HTR-8/SVneo (cell line): Measurements from ENCODE around the gene MVK.

Experiments used
- DNase-seq: peaks from one replicate; pipeline ENCODE4 v3.0.0; 2011; ENCODE audit warnings: low spot score, mixed read lengths; ENCODE audit not compliant: insufficient read length
- FAIRE-seq: peaks from 2 replicates; lab custom pipeline; 2011; peaks lifted over from hg19 to GRCh38; lab: Jason Lieb, UNC

The MVK gene

DNA sequence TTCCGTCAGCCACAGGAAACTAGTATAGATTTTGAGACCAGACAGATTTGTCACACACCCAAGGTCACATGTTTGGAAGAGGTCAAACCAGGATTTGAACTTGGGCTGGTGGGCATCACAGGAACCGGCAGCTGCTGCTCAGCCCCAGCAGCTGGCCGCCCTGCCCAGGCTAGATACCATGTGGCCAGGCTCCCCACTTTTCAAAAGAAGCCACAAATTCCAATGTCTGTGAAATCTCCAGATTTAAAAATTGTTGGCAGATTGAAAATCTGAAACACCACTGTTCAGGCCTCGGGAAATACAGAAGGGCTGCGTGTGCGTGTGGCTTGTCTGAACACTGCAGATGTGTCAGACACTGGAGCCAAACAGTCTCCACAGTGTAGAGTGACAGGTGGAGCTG lies 30.7 kb upstream of the MVK start:
- DNase-seq (no peak), FAIRE-seq (peak; percentile 13)

DNA sequence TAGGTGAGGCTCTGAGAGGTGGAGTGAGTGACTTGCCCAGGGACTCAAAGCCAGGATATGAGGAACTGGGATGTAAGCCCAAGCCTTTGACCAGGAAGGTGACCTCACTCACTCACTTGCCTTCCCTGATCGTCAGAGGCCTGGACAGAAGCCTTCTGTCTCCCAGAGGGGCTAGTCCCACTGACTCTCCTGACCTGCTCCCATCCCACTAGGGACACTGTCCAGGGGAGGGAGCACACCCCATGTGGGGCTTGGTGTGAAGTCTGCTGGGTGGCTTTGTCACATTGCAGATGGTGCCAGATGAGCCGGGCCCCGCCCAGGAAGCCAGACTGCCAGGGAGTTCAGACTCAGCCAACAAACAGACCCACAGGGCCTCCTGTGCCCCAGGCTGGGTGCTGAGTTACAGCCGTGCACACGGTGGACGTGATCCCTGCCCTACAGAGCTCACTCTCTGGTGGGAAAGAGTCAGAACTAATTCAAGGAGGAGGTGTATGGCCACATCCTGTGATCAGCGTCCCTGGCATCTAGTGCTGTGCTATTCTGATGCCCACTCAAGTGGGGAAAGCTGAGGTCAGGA lies 28.6 kb upstream of the MVK start:
- FAIRE-seq: no peak
- DNase-seq: peak; percentile 29

- no peak for DNase-seq
- no peak for FAIRE-seq
Measured at GRCh38 chr12:109545826-109546225, 27.8 kb upstream of the MVK start.

DNA sequence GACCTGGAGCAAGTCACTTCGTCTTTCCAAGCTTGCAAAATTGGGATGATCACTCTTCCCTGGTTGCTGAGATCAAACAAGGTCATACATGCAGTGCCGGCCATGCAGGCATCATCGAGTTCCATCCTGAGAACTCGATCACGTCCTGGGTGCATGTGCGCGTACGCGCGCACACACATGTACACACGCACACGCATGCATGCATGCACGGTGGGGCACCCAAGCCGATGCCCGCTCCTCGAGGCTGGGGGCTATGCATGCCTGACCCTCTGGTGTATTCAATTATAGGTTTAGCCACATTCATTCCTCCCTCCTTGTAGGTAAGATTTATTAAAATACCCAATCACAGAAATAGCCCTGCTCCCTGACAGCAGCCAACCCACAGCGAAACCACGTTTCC lies 26.3 kb upstream of the MVK start:
- DNase-seq (no peak), FAIRE-seq (no peak)

DNA sequence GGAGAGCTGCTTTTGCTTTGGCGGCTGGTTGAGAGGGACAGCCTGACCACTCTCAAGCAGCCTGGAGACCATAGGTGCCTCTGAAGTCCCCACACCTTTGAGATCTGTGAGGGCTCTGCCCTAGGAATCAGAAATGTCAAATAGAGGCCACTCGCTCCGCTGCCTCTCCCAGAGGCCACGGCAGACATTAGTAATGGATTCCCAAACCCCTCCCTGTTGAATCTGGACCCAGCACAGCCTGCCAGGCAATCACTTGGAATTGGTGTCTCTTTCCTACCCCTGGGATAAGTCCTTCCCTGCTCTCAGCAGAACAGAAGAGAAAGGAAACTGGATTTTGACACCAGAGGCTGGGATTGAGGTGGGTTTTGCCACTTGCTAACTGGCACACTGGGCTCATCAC lies 25.3 kb upstream of the MVK start:
- DNase-seq: no peak
- FAIRE-seq: no peak

DNA sequence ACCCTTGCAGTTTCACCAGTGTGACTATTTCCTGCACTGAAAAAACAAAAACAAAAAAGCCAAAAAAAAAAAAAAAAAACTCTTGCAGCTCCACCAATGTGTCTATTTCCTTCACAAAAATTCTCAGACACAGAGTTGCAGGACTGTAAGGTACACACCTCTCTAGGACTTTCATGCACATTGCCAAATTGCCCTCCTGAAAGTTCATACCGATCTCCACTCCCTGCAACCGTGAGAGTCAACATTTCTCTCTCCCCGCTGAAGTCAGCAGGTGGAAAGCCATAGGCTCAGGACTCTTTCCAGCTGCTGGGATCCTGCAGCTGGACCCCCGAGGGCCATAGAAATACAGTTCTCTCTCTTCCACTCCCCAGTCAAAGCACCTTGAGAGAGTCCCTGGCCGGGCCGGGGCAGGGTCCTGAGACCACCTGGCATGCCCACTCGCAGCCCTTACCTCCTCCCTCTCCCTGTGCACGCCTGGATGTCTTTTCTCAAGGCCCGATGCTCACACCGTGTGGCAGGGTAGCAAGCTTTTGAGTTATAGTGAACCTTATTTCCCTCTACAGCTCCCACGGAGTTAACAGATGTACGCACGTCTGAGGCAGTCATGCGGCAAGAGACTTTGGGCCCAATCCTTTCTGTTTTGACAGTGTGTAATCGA lies 23.9 kb upstream of the MVK start:
- FAIRE-seq (no peak), DNase-seq (no peak)

- FAIRE-seq: no peak
Measured at GRCh38 chr12:109550281-109550680, 23.3 kb upstream of the MVK start.

DNA sequence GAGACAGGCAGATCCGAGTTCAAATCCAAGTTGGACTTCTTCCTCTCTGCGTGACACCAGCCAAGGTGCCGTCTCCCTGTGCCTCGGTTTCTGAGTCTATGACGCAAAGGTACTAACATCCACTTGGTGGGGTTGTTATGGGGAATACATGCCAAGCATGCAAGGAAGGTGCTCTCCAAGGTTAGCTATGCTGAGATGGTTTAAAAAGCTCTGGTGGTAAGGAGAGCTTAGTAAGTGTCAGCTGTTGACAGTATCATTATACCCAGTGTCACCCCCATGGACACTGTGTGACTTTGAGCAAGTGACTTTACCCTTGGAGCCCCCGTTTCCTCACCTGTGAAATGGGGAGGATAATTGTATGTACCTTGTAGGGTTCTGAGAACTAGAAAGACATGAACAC lies 22.5 kb upstream of the MVK start:
- FAIRE-seq: no peak
- no peak for DNase-seq

More at GRCh38 chr12:109550281-109550680, 23.3 kb upstream of the MVK start:
- no peak for DNase-seq

DNA sequence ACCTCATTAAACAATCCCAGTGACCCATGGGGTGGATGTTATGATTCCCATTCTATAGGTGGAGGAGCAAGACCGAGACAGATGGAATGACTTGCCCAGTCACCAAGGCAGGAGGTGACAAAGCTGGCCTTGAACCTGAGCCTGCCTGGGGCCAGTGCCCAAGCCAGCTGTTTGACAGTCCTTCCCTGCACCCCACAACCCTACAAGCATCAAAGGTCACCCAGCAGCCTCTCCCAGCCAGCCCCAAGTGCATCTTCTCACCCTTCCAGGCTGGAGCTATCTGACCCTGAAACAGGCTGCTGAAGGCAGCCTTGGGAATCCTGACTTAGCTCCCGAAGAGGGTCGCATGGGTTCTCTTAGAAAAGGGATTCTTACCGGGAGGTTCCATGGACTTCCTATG lies 20.6 kb upstream of the MVK start:
- no peak for DNase-seq
- no peak for FAIRE-seq

DNA sequence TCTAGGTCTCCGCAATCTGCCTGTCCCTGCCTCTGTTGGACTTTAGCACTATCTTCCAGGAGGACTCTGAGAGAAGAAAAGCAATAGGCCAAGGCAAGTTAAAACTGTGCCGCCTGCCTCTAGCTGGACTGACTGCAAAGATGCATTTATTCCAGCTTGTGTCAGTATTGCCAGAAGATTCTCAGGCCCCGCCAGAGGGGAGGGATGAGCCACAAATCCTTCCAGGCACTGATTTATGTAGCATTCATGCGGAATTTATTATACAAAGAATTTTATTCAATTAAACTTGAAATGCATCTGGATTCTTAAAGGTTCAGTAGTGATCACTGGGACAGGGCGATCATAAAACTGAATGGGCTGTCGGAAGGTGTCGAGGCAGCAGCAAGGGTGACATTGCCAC lies 20.1 kb upstream of the MVK start:
- FAIRE-seq: peak; percentile 16
- DNase-seq: no peak

DNA sequence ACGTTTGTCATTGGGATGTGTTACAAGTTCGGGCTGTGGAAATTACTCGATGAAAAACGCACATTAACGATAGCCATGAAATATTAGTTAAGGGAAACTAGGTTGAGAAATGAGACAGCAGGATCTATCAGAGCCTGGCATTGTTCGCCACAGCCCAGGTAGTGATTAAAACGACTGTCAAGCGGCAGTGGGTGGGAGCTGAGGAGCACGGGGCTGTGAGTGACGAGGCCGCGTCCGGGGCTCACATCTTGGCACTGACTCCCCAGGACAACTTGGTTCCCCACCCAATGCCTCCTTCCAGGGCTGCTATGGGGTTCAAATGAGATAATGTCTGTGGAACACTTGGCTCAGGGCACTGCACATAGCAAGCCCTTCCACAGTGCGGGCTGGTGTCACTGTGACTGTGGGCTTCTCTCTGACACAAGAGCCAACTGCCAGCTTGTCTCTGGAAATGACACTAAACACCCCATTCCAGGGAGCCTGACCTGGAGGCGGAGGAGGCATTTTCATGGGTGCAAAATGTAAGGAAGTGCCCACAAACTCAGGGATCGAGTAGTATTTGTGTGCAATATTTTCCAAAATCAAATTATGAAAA lies 19.6 kb upstream of the MVK start:
- DNase-seq (no peak), FAIRE-seq (no peak)

DNA sequence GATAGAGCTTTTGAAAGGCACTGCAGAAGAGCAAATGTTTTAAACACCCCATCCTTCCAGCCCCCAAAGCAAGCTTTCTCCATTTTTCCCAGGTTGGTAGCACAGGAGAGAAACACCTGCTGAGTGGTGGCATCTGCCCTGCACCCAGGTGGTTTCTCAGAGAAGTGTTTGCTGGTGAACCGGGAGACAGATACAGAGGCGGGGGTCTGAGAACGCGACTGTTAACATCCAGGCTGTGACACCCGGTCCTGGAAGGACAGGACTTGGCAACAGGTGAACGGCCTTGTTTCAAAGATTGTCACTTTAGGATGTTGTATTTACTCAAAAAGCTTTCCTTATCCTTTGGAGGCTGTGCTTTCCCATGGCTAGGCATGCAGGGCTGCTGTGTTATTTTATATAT lies 18.8 kb upstream of the MVK start:
- FAIRE-seq (no peak), DNase-seq (no peak)

GRCh38 chr12:109555431-109556315 lies 17.9 kb upstream of the MVK start:
- FAIRE-seq: no peak
- no peak for DNase-seq

DNA sequence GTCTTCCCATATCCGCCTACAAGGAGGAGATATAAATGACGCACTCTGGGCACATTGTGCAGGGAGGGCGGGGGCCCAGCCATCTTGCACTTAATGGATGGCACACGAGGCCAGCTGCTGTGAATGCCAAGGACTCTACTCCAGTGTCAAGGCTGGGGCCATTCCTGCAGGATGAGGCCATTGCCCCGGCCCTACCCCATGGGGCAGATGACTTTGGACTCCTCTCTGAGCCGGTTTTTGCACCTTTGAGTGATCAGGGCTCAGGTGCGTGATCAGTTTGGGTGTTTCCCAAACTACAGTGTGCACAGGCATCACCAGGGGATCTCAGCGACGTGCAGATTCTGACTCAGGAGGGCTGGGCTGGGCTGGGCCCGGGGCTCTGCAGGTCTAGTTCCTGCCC lies 16.4 kb upstream of the MVK start:
- FAIRE-seq (no peak), DNase-seq (no peak)

GRCh38 chr12:109557805-109558204 lies 15.8 kb upstream of the MVK start:
- FAIRE-seq (no peak), DNase-seq (no peak)

DNA sequence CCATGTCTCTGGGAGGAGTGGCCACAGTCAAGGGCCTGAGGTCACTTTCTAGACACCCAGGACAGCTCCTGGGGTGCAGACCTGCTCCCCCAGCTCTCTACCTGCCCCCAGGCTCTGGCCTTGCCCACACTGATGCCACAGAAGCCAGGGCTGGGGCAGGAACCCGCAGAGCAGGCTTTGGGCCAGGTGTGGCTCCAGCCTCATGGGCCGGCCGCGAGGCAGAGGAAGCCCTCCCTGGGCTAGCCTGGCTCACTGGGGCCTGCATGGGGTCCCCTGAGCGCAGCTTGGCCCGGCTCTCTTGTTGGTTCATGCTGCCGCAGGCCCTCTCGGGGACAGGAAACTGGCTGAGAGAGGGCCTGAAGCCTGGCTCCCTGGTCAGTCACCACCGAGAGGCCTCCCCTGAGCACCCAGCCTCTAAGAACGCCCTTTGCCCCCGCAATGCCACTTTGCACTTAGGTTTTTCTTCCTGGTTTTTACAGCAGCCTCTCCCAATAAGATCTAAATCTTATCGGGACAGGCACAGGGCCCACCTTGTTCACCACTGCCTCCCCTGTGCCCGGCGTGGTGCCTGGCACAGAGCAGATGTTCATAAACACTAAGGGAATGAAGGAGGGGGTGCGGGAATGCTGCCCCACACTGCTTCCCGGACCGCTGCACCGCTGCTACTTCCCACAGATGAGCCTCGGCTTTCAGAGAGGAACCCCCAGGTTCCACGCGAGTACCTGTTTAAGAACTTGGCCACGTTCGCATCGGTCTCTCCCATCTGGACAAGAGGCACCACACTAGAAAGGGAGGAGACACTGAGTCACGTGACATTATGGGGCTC lies 15.0 kb upstream of the MVK start:
- DNase-seq (no peak), FAIRE-seq (no peak)

DNA sequence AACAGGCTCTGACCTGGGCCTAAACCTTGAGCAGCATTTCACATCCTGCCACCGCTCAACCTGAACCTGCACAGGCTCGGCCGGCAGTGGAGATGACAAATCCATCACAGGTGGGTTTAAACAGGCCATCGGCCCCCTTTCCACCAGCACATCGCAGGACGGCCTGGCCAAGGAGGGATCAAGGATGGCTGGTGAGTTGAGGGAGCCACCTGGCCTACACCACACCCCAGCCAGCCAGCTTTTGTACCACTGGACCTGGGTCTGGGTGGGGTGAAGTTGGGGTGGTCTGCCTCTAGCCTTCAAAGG lies 14.4 kb upstream of the MVK start:
- DNase-seq: no peak
- no peak for FAIRE-seq

DNA sequence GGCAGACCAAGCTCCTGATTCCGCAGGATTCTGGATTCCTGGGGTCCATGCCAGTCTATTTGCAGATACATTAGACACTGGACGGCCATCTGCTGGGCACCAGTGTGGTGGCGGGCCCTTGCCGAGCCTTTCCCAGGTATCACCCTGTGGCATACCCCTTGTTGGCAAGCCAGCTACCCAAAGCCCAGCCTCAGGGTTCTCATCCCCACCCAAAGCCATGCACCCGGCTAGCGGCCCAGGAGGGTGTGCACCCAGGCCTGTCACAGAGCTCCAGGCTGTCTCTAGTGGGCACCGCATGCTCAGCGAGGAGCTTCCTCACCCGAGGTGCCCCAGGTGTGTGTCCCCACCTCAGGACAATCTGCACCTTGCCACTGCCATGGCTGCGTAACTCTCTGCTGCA lies 14.0 kb upstream of the MVK start:
- FAIRE-seq: no peak

GRCh38 chr12:109560867-109561710 lies 12.5 kb upstream of the MVK start:
- FAIRE-seq (no peak), DNase-seq (no peak)

More for the DNA sequence above, 14.0 kb upstream of the MVK start:
- DNase-seq: no peak

DNA sequence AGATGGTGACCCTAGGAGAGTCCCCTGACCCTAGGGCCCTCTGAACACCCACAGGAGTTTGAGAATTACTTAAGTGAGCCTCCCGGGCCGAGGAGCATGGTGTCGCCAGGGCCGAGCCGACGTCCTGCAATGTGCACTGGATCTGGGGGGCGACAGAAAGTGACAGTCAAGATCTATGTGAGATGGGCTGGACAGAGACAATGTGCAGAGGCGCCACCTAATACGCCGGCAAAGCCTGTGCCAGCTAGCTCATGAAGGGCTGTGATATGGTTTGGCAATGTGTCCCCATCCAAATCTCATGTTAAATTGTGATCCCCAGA lies 11.9 kb upstream of the MVK start:
- FAIRE-seq (peak; percentile 4), DNase-seq (no peak)
